ENCODE results near the gene LEF1.
"Not testable (repeated sequence)": the region's sequence is repeated elsewhere in the genome, so short reads cannot be mapped to it uniquely, and the experiment has no call there.

Gene LEF1

DNA sequence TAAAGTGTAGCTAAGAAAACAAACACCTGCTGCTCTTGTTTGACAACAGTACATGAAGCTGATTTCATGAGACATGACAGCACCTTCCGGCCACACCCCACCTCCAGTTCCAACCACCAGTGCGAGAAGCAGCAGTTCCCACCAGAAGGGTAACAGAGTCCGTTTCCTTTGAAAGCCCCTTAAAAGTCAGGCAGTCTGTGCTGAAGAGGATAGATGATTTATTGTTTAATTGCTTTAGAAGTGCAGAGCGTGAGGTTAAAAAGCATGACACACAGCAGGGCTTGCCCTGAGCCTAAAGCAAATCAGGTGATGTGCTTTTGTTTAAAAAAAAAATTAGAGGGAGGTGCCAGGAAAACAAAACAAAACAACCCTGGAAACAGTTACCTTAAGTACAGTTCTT, 96.4 kb downstream of the LEF1 start:
- Mint-ChIP-seq H3K9me3 (no peaks in the 10 kb centered on the region), H3K27me3 (ENCODE audit: low read depth) (no peaks in the 10 kb centered on the region), H3K27ac (peak overlapping the region; percentile 90), H3K4me3 (peak overlapping the region; percentile 68), H3K36me3 (ENCODE audit: low read depth) (peaks cover 58% of the 10 kb centered on the region), H3K4me1 (ENCODE audit: low read depth) (peaks cover 36% of the 10 kb centered on the region)
- no peak for DNase-seq (ENCODE audit: low spot score)

DNA sequence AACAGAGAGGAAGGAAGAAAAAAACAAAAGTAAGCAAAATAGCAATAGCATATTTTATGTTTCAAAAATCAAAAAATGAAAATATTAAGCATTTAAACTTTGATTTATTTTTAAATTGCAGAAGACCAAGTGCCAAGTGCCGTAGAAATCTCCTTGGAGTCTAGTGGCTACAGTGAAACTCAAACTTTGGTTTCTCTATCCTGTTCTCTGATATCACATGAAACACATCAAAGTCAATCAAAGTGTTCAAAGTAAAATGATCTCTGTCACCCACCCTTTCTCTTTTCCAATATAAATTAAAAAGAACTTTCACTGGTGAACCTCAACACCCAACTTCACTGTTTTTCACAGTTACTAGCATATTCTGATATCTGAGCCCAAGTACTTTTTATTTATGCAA, 98.0 kb downstream of the LEF1 start:
- Mint-ChIP-seq H3K4me1 (ENCODE audit: low read depth) (peaks cover 38% of the 10 kb centered on the region), H3K4me3 (peak overlapping the region; percentile 15), H3K9me3 (no peaks in the 10 kb centered on the region), H3K36me3 (ENCODE audit: low read depth) (peaks cover 64% of the 10 kb centered on the region), H3K27me3 (ENCODE audit: low read depth) (no peaks in the 10 kb centered on the region), H3K27ac (peak overlapping the region; percentile 32)
- no peak for DNase-seq (ENCODE audit: low spot score)

DNA sequence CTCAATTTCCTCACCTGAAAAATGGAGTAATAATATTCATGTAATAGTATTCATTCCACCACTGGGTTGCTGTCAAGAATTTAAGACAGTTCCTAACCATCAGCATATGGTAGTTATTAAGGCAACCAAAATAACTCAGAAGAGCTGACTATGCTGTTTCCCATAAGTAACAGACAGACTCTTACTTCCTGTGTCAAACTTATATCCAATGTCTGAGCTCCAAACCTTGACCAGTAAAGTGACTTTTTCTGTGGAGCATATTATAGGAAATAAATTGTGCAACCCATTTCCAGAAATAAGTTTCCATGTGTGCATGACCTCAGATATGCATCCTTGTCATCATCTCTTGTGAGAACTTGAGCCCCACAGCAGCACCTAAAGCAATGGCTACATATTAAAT, 100.3 kb downstream of the LEF1 start:
- Mint-ChIP-seq H3K27me3 (ENCODE audit: low read depth) (no peaks in the 10 kb centered on the region), H3K27ac (no peak overlapping the region), H3K4me1 (ENCODE audit: low read depth) (peaks cover 35% of the 10 kb centered on the region), H3K4me3 (no peak overlapping the region), H3K36me3 (ENCODE audit: low read depth) (peaks cover 57% of the 10 kb centered on the region), H3K9me3 (no peaks in the 10 kb centered on the region)
- DNase-seq (ENCODE audit: low spot score), result no peak

DNA sequence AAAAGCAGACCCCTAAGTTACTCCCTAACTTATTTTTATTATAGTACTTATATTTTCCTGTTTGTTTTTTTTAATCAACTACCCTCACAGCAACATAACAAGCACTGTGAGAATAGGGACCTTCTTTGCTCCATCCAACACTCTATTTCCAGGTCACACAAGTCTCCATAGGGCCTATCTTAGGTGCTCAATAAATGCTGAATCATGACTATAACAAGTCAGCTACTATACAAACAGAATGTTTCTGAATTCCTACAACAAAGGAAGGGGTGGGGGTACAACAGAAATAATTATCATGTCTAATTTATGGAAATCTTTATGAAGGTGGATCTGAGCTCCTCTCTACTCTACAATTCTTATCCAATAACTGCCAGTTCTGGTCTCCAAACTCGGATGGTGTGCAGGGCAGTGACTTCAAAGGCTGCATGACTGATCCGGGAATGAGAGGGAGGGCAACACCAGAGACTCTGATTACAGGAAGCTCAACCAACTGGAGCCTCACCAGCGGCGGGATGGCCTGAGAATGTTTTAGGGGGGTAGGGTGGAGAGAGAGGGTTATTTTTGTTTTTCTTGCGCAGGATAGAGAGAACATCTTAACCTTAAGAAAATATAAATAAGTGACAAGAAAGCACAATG, 107.9 kb downstream of the LEF1 start:
- no peaks in the 10 kb centered on the region for H3K9me3 Mint-ChIP-seq
- H3K27me3 Mint-ChIP-seq (ENCODE audit: low read depth), result no peaks in the 10 kb centered on the region
- no peak overlapping the region for H3K27ac Mint-ChIP-seq
- no peak overlapping the region for H3K4me3 Mint-ChIP-seq
- peaks cover 44% of the 10 kb centered on the region for H3K36me3 Mint-ChIP-seq (ENCODE audit: low read depth)
- no peak for DNase-seq (ENCODE audit: low spot score)
- peaks cover 22% of the 10 kb centered on the region for H3K4me1 Mint-ChIP-seq (ENCODE audit: low read depth)

DNA sequence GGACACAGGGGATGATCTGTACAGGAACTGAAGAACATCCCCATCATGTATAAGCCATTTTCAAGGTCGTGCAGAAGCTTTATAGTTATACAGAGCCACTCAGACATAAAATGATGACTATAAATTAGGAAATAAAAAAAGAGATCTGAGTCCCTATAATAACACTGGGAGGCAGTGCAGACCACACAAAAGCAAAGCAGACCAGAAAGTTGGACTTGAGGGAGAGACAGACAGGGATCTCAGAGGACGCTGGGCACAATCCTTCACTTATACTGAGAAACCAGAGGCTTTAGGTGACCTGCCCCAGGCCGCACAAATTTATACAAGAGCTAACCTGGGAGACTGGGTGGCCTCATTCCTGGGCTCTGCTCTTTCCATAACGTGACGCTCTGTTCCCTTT, 108.6 kb downstream of the LEF1 start:
- no peak for DNase-seq (ENCODE audit: low spot score)
- no peaks in the 10 kb centered on the region for H3K27me3 Mint-ChIP-seq (ENCODE audit: low read depth)
- H3K36me3 Mint-ChIP-seq (ENCODE audit: low read depth), result peaks cover 46% of the 10 kb centered on the region
- no peak overlapping the region for H3K4me3 Mint-ChIP-seq
- no peak overlapping the region for H3K27ac Mint-ChIP-seq
- H3K9me3 Mint-ChIP-seq, result no peaks in the 10 kb centered on the region
- peaks cover 24% of the 10 kb centered on the region for H3K4me1 Mint-ChIP-seq (ENCODE audit: low read depth)

DNA sequence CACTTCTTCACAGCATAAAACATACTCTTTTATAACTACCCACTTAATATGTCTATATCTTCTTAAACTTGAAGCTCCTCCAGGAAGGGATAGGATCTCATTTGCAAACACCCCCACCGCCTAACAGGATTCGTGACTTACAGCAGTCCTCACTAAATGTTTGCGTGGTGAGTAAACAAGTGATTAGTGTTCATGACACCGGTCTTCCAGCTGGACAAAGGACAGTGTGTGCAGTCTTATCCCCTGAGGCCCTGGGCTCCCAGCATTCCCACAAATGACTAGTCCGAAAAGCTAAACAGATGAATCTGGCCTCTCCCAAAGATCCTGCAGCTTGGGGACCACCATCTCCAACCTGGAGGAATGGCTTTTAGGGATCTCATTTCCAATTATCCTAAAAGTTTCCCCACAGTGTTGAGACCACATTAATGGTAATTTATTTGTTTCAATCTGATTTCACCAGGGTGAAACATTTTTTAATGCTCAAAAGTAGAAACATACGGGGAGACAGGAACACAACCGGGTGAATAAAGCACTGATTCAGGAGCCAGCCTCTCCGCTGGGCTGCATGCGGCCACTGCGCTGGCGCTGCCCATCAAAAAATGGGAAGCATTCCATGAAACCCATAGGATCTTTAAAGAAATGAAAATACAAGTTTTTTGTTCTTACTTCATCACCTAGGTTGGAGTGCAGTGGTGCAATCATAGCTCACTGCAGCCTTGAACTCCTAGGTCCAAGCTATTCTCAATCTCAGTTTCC, 109.9 kb downstream of the LEF1 start:
- no peak for DNase-seq (ENCODE audit: low spot score)

DNA sequence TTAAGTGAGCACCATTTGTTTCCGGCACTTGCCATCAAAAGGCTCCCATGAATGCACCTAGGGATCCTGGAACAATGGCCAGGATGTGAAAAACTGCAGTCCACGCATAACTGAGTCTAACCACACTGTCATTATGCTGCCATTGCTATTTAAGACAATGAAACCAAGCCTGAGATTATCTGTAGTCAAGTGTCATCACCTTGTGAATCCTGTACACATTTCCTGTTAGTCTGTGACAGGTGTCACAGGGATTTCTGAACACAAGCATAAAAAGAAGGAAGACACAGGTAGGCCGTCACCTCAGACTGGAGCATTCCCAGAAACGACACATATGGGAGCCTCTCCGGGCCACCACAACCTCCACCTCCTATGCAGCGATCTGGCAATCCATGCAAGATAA, 112.3 kb downstream of the LEF1 start:
- no peak overlapping the region for H3K4me3 Mint-ChIP-seq
- H3K9me3 Mint-ChIP-seq, result no peaks in the 10 kb centered on the region
- peaks cover 47% of the 10 kb centered on the region for H3K36me3 Mint-ChIP-seq (ENCODE audit: low read depth)
- peaks cover 24% of the 10 kb centered on the region for H3K4me1 Mint-ChIP-seq (ENCODE audit: low read depth)
- H3K27ac Mint-ChIP-seq, result no peak overlapping the region
- H3K27me3 Mint-ChIP-seq (ENCODE audit: low read depth), result no peaks in the 10 kb centered on the region
- DNase-seq (ENCODE audit: low spot score), result no peak

More for the DNA sequence above, 109.9 kb downstream of the LEF1 start:
- Mint-ChIP-seq H3K36me3 (ENCODE audit: low read depth) (peaks cover 45% of the 10 kb centered on the region), H3K27me3 (ENCODE audit: low read depth) (no peaks in the 10 kb centered on the region), H3K4me3 (no peak overlapping the region), H3K27ac (no peak overlapping the region), H3K4me1 (ENCODE audit: low read depth) (peaks cover 18% of the 10 kb centered on the region), H3K9me3 (no peaks in the 10 kb centered on the region)

DNA sequence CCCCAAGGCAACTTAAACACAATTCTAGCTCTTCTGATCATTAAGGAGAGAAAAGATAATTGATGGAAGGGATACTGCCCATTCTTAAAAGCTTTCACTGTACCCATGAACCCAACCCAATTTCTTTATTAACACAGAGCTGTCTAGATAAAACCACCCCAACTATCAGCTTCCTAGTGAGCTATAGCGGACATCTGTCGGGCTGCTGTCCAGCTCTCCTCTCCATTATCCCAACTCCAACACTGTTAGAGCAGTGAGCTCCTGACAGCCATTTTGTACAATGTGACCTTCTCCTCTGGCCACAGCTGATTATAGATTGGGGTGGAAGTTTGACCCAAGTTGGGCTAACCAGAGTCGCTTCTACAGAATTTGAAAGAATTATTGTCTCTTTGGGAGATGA, 112.9 kb downstream of the LEF1 start:
- Mint-ChIP-seq H3K36me3 (ENCODE audit: low read depth) (peaks cover 45% of the 10 kb centered on the region), H3K4me3 (no peak overlapping the region), H3K27me3 (ENCODE audit: low read depth) (no peaks in the 10 kb centered on the region), H3K4me1 (ENCODE audit: low read depth) (peaks cover 29% of the 10 kb centered on the region), H3K27ac (no peak overlapping the region), H3K9me3 (no peaks in the 10 kb centered on the region)
- DNase-seq (ENCODE audit: low spot score), result no peak

DNA sequence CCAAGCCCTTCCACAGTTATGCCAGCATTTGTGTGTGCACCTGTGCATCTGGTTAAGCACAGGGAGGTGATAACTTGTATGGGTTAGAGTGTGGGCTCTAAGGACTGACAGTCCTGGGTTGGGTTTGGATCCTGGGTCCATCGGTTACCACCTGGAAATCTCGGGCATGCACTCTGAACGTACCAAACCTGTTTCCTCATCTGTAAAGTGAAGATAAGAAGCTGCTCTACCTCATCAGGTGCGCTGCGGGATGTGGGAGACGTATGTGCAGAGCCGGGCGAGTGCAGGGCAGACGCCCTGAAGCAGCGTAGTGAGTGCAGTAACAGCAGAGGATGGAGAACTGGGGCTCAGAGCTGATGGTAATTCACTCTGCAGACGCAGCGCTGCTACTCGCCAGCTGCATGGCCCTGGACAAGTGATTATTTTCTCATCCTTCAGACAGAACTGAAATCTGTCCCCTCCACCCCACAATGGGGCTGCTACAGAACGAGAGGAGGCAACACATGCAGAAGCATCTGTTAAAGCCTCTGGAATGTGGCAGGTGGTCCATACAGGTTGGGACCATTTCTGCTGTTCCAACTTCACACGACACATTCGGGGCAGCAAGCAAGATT, 114.6 kb downstream of the LEF1 start:
- Mint-ChIP-seq H3K4me1 (ENCODE audit: low read depth) (peaks cover 43% of the 10 kb centered on the region), H3K27ac (no peak overlapping the region), H3K27me3 (ENCODE audit: low read depth) (no peaks in the 10 kb centered on the region), H3K4me3 (no peak overlapping the region), H3K9me3 (no peaks in the 10 kb centered on the region), H3K36me3 (ENCODE audit: low read depth) (peaks cover 48% of the 10 kb centered on the region)
- DNase-seq (ENCODE audit: low spot score), result no peak

DNA sequence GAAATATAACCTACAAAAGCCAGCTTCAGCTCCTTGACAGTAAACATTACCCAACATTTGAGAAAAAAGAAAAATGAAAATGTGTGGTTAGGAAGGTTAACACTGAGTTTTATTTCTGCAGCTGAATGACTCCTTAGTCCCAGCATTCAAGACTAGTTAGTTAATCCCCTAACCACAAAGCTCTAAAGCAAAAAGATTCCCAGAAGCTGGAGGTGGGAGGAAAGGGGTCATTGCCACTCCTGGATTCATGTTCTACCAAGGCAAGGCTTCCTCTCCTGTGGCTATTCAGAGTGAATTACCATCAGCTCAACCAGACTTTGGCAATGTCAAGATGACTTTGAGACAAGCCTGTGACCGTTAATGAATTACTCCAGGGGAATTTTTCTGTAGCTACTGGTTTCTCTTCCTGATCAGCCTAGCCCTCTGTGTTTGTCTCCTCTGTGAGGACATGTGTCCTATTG, 115.5 kb downstream of the LEF1 start:
- no peaks in the 10 kb centered on the region for H3K27me3 Mint-ChIP-seq (ENCODE audit: low read depth)
- DNase-seq (ENCODE audit: low spot score), result no peak
- H3K9me3 Mint-ChIP-seq, result no peaks in the 10 kb centered on the region
- H3K27ac Mint-ChIP-seq, result peak overlapping the region; percentile 66
- peaks cover 55% of the 10 kb centered on the region for H3K36me3 Mint-ChIP-seq (ENCODE audit: low read depth)
- H3K4me3 Mint-ChIP-seq, result no peak overlapping the region
- peaks cover 48% of the 10 kb centered on the region for H3K4me1 Mint-ChIP-seq (ENCODE audit: low read depth)

DNA sequence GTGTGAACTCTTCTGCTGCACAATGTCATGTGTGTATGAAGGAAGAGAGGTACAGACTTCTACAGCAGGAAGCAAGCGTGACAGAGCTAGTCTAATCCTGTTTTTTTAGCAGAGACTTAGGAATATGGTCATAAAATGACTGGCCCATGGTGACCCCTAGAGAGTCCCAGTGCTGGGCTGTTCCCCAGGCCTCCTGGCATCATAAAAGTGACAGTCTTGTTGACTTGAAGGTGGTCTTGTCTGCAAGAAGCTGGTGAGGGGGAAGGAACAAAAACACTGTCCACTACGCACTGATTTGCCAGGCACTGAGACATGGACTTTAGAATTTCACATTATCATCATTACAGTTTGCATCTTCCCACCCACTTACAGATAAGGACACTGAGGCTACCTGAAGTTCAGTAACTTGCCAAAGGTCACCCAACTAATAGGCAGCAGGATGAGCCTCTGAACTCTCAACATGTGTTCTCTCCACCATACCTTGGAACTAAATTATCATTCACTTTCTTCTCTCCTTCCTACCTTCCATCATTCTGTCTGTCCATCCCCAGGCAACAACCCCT, 116.1 kb downstream of the LEF1 start:
- no peak for DNase-seq (ENCODE audit: low spot score)
- no peak overlapping the region for H3K4me3 Mint-ChIP-seq
- H3K27ac Mint-ChIP-seq, result peak overlapping the region; percentile 19
- H3K4me1 Mint-ChIP-seq (ENCODE audit: low read depth), result peaks cover 48% of the 10 kb centered on the region
- no peaks in the 10 kb centered on the region for H3K9me3 Mint-ChIP-seq
- H3K36me3 Mint-ChIP-seq (ENCODE audit: low read depth), result peaks cover 58% of the 10 kb centered on the region
- no peaks in the 10 kb centered on the region for H3K27me3 Mint-ChIP-seq (ENCODE audit: low read depth)

DNA sequence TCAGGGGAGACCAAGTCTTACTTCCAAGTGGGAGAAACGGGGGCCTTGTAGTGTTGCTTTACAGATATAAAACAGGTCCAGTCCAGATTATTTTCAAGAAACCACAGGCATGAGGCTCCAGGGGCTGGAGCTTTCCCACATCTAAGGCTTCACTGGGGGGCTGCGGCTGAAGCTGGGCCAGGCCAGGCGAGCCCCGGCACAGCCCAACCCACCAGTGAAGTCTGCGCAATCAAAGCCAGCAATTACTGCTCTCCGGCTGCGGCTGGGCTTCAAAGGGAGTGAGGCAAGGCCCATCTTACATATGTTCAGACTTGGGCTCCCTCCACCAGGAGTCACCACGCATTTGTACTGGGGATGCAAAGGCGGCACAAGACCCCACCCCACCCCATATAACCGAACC, 117.4 kb downstream of the LEF1 start:
- H3K4me3 Mint-ChIP-seq, result no peak overlapping the region
- H3K9me3 Mint-ChIP-seq, result no peaks in the 10 kb centered on the region
- peaks cover 44% of the 10 kb centered on the region for H3K4me1 Mint-ChIP-seq (ENCODE audit: low read depth)
- peak overlapping the region; percentile 98 for H3K27ac Mint-ChIP-seq
- DNase-seq (ENCODE audit: low spot score), result no peak
- no peaks in the 10 kb centered on the region for H3K27me3 Mint-ChIP-seq (ENCODE audit: low read depth)
- peaks cover 60% of the 10 kb centered on the region for H3K36me3 Mint-ChIP-seq (ENCODE audit: low read depth)

DNA sequence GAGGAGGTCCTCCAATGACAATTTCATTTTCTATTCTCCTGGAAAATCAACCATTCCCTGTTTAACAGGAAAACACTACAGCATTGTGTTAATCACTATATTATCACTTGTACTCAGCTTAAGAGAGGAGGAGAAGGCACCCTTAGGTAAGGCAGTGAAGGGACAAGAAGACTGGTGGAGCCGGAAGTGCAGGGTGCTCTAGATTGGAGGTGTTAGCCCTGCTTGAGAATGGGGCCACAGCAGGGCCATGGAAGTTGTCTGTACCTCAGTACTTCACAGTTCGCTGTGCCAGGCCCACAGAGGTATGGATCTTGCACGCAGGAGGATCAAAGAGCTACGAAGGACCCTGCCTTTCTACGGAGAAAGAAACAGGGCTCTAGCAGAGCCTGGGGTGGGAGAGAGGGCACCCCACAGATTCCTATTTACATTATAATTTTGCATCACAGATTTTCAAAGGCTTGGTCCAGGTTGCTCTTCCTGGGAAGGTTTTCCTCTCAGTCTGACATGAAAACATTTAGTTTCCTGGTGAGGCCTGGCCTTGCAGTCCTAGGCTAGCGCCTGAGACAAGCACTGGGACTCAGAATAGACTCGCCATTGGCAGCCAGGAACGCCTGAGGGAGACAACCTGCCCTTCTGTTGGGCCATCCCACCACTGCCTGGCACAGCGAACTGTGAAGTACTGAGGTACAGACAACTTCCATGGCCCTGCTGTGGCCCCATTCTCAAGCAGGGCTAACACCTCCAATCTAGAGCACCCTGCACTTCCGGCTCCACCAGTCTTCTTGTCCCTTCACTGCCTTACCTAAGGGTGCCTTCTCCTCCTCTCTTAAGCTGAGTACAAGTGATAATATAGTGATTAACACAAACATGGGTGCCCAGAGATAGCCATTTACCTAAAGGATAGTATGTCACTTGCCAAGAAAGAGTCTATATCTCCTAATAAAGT, 118.3 kb downstream of the LEF1 start:
- peaks cover 42% of the 10 kb centered on the region for H3K4me1 Mint-ChIP-seq (ENCODE audit: low read depth)
- peak overlapping the region; percentile 93 for H3K4me3 Mint-ChIP-seq

More for the DNA sequence above, 118.3 kb downstream of the LEF1 start:
- Mint-ChIP-seq H3K36me3 (ENCODE audit: low read depth) (peaks cover 63% of the 10 kb centered on the region), H3K27ac (peak overlapping the region; percentile 98)
- DNase-seq (ENCODE audit: low spot score); H3K27me3 Mint-ChIP-seq (ENCODE audit: low read depth); H3K9me3 Mint-ChIP-seq: not testable (repeated sequence)

All from T-helper 2 cell treated with Interferon-gamma antibody and Interleukin-4, amounts not matched to agents 5 μg/mL and 100 μg/mL, for 36 hours (primary cell).